ENCODE results near the gene CCM2L.

Gene CCM2L

DNA sequence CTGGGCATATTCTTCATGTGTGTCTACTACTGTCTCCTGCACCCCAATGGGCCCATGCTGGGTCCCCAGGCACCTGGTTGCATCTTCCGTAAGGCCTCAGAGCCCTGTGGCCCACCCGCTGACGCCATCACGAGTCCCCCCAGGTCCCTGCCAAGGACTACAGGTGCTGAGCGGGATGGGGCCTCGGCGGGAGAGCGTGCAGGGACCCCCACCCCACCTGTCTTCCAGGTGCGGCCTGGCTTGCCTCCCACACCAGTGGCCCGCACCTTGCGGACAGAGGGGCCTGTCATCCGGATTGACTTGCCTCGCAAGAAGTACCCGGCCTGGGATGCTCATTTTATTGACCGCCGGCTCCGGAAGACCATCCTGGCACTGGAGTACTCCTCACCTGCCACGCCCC, 13.2 kb upstream of the CCM2L start:
- no peak for DNase-seq

DNA sequence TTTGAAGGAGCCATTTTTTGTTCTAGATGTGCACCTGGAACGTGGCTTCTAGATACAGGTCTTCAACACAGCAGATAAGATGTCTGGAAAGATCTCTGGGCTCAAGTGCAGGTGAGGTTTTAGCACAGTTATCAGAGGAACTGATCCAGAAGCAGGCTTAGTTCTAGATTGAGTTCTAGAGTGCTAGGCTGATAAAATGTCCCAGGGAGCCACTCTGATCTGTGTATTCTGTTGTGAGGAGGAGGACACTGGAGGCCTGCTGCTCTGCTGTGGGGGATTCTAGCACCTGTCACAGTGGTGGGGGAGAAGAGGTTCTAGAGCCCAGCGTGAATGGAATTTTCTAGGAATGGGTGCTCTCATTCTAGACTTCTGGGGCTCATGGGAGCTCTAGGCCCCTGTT, 12.0 kb upstream of the CCM2L start:
- no peak for DNase-seq

DNA sequence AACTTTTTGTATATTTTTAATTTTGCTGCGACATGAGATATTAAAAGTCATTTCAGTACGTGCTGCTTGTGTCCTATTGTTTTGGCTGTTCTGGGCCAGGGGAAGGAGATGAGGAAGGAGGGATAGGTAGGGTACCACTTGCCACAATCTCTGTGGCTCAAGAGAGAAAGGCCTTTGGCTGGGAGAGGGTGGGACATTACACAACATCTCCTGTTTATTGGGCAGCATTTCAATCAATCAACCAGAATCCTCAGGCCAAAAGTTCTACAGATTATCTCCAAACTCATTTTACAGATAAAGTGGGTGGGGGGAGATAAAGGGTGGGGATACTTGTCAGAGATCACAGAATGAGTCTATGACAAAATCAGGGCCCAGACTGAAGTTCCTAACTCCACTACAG, 6.9 kb upstream of the CCM2L start:
- DNase-seq: no peak

DNA sequence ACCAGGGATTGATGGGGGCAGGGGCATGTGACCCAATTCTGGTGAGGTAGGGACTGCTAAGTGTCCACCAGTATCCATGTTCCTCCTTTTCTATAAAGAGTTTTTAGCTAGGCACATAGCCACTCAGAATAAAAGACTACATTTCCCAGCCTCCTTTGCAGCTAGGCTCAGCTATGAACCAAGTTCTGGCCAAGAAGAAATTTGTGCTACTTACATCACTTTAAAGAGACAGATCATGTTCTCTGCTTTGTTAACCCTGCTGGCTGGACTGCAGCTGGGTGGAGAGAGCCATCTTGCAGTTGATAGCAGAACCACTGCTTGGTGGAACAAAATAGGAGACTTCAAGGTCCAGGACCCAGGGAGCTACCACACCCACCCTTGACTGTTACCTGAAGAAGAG, 5.3 kb upstream of the CCM2L start:
- no peak for DNase-seq

DNA sequence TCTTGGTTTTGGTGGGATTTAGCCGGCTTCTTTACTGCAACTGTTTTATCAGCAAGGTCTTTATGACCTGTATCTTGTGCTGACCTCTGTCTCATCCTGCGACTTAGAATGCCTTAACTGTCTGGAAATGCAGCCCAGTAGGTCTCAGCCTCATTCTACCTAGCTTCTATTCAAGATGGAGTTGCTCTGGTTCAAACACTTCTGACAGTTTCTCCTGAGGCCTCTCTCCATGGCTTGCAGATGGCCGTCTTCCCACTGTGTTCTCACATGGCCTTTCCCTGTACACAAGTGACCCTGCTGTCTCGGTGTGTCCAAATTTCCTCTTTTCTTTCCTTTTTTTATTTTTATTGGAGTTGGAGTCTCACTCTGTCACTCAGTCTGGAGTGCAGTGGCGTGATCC, 4.2 kb upstream of the CCM2L start:
- no peak for DNase-seq

DNA sequence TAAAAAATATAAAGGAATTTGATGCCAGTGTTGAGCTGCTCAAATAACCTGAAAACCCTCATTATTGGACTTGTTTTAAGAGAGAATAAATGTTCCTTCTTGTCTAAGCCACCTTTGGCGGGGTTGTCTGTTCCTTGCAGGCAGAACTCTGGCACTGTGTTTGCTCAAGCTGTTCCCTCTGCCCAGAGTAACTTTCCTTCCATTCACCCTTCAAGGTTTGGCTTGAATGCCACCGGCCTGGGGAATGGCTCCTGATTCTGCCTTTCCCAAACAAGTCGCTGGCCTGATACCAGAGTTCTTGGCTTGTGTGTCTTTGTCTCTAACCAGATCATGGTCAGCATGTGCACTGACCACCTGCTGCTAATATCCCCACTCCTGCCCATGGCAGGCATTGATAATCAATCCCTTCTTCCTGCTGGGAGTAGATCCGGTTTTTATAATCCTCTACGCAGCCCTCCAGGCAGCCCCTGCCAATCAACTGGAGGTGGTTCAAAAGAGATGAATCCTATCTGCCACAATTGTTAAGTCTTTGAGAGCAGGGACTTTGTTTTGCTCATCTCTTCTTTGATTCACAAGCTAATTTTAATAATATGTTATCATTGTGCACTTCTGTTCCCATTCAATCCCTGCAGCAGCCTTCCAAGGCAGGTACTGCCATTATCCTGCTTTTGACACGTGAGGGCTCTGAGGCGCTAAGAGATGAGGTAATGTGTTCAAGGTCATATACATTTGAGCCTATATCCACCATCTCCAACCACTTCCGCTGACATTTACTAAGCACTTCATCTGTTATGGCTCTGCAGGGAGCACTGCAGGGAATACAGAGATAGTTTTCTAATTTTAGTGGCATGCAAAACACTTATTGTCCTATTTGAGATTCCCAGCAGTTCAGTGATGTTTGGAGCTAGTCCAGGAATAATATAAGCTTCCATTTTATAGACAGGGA, 3.1 kb upstream of the CCM2L start:
- DNase-seq: peak; percentile 20 to 70 (median 36)

DNA sequence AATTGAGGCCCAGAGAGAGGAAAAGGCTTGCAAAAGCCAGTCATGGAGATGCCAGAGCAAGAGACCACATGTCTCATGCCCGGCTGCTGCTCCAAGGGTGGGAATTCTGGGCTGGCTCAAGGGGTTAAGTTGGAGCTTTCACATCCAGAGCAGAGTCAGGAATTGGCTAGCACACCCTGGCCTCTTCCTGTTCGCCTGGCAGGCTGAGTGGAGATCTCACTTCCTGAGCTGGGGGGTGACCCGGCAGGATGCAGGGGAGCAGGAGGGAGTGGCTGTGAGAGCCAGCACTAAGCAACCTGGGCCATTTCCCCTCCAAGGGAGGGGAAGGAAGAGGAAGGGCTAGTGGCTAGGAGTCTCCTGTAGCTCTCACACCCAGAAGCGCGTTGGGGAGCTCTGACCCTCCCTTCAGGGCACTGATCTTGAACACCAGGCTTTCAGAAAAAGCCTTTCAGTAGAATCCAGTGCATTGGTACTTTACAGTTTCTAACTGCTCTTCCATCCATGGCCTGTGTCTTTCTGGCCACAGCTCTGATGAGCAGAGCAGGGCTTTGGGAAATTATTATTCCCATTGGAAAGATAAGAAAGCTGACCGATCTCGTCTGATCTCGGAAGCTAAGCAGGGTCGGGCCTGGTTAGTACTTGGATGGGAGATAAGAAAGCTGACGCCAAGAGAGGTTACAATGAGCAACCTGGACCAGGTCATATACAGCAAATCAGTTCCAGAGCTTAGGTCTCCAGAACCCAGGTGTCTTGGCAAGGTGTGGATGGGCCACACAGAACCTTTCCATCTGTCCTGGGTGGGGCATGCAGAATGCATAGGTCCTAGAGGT, 2.2 kb upstream of the CCM2L start:
- peak in 2 of 3 experiments; percentile 37 to 46 for DNase-seq

DNA sequence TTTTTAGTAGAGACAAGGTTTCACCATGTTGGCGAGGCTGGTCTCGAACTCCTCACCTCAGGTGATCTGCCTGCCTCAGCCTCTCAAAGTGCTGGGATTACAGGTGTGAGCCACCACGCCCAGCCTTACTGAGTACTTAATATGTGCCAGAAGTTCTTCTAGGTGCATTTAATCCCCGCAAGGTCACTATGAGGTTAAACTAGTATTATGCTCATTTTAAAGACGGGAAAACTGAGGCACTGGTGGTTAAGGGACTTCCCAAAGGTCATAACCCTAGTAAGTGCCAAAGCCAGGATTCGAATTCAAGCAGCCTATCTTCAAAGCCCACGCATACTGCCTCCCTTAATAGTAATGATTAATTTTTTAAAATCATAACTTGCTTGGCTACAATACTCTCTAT, 674 bp upstream of the CCM2L start:
- DNase-seq: no peak

DNA sequence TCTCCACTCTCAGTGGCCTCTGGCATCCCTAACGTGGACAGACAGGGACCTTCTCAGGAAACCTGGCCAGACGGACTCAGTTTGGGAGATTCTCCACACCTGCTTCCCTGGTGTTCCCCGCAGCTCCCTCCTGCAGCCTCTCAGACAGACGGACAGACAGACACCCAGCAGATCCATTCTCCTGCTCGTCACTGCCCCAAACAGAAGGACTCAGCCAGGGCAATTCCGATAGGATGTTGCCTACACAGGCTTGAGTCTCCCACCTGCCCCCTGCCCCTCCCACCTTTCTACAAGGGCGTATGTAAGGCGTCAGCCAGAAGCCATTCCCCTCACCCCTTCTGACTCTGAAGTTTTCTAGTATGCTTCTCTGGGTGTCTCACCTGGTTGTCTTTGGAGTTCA, 428 bp downstream of the CCM2L start:
- no peak for DNase-seq

DNA sequence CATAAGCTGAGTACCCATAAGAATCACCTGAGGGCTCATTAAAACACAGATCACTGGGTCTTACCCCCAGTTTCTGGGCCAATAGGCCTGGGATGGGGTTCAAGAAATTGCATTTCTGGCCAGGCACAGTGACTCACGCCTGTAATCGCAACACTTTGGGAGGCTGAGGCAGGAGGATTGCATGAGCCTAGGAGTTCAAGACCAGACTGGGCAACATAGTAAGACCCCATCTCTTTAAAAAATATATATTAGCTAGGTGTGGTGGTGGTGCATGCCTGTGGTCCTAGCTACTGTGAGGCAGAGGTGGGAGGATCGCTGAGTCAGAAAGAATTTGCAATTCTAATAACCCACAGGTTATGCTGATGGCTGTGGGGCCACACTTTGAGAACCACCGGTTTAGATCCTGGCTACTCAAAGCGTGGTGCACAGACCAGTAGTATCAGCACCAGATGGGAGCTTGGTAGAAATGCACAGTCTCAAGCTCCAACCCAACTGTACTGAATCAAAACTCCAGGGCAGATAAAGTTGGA, 2.0 kb downstream of the CCM2L start:
- no peak for DNase-seq

DNA sequence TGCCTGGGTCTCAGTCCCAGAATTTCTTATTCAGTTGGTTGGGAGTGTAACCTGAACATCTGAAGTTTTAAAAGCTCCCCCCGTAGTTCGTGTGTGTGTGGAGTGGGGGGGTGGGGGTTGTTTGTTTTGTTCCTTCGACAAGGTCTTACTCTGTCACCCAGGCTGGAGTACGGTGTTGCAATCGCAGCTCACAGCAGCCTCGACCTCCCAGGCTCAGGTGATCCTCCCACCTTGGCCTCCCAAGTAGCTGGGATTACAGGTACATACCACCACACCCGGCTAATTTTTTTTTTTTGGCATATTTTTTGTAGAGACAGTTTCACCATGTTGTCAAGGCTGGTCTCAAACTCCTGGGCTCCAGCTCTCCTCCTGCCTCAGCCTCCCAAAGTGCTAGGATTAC, 3.1 kb downstream of the CCM2L start:
- no peak for DNase-seq

DNA sequence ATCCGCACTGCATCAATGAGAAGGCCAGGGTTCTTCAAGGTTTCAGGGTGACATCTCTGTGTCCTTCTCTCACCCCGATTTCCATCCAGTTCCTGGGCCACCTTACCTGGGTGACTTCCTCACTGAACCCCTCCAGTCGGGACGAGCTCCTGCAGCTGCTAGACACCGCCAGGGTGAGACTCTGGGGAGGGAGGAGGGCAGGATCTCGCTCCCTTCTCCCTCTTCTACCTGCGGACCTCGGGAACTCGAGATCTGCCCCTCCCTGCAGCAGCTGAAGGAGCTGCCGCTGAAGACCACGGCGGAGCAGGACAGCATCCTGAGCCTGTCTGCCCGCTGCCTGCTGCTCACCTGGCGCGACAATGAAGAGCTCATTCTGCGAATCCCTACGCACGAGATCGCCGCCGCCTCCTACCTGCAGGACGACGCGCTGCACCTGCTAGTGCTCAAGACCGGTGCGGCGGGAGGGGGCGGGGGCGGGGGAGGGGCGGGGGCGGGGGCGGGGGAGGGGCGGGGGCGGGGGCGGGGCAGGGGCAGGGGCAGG, 7.5 kb downstream of the CCM2L start:
- peak; percentile 93 to 96 (median 94) for DNase-seq

DNA sequence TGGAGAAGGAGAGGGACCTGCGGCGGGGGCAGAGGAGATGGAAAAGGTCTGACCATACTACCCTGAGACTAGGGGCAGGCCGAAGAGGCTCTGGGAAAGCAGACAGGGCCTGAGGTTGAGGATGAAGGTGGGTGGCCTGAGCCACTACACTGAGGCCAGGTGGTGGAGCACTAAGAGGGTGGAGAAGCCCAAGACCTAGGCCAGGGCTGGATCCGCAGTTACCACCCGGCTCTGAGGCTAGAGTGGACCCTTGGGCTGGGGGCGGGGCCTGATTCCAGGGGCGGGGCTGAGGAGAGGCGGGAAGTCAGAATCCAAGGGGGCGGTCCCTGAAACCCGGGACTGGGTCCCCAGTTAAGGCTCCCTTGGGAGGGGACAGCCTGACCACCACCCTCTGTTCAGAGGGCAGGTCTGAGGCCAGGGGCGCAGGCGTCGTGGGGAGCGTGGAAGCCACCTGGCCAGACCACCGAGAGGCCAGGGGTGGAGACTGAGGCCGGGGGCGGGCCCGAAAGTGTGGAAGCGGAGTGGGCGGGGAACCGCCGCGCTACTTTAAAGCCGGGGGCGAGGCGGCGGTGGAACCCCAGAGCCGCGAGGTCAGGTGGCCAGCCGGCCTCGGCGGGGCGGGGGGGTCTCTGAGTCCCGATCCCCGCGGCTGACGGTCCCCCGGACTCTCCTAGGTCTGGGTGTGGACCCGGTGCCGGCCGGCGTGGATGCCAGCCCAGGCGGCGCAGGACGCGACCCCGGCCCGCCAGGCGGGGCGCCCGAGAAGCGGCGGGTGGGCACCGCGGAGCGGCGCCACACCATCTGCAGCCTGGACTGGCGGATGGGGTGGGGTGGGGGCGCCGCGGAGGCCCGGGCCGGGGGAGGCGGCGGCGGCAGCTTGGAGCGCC, 8.3 kb downstream of the CCM2L start:
- DNase-seq: peak; percentile 88 to 96 (median 96)

DNA sequence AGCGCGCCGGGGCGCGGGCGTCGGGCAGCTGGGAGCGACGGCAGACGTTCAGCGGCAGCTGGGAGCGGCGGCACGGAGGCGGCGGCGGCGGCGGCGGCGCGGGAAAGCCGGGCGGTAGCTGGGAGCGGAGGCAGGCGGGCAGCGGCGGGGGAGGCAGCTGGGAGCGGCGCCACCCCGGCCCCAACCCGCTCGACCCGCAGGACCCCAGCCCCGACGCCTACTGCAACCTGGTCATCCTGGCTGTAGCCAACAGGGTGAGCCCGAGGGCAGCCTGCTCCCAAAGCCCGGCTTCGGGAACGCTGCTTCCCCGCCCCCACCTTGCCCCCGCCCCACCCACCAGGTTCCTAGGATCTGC, 8.9 kb downstream of the CCM2L start:
- DNase-seq: peak in 2 of 3 experiments; percentile 46 to 82

DNA sequence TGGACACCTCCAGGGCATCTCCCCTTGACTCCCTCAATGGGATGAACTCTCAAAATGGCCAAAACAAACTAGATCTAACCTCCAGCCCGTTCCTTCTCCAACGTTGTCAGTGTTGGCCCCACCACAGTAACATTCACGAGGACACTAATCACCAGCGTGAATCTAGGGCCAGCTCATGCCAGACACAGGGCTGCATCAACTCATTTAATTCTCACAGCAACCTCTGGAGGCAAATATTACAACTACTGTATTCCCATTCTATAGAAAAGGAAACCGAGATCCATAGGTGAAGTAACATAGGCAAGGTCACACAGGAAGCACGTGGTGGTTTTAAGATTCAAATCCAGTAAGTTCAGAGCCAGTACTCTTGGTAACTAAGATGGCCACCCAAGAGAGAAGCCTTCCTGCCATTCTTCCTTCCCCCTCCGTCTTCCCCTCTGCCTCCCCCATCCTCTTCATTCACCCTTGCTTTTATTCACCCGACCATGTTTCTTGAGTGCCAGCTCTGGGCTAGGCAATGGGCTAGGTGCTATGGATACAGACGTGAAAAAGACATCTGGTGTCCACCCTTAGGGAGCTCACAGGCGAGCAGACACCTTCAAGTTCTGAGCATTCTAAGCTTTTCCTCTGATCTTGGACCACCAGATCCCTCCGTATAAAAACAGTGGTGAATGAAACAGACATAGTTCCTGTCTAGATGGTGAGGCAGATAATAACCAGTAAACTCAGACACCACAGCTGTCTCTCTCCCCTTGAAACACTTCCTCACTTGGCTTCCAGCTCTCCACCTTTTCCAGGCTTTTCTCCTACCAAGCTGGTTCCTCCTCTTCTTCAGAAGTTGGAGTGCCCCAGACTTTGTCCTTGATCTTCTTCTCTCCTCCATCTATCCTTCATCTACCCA, 9.6 kb downstream of the CCM2L start:
- DNase-seq: peak in 2 of 3 experiments; percentile 65 to 77

DNA sequence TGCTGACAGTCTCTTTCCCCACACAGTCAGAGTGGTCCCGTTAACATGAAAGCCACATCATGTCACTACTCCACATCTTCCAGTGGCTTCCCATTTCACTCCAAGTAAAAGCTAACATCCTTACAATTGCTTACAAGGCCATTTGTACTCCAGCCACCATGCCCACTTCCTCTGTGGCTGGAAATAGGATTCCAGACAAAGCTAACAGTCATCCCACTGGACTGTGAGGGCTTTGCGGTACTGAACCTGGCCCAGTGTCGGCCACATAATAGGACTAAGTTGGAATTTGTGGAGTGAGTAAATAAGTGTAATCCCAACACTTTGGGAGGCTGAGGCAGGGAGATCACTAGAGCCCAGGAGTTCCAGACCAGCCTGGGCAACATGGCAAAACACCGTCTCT, 10.9 kb downstream of the CCM2L start:
- no peak for DNase-seq

DNA sequence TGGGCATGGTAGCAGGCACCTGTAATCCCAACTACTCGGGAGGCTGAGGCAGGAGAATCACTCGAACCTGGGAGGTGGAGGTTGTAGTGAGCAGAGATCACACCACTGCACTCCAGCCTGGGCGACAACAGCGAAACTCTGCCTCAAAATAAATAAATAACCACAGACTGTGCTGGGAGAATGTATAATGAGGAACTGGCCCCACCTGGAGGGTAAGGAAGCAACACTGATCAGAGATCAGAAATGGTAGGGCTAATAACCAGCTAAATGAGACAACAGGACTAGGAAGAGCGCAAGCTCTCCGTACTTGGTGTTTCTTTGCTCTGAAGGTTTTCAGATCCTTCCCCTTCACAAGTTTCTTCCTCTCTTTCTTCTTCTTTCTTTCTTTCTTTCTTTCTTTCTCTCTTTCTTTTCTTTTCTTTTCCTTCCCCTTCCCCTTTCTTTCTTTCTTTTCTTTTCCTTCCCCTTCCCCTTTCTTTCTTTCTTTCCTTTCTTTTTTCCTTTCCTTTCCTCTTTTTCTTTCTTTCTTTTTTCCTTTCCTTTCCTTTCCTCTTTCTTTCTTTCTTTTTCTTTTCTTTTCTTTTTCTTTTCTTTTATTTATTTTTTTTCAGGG, 14.6 kb downstream of the CCM2L start:
- no peak for DNase-seq

DNA sequence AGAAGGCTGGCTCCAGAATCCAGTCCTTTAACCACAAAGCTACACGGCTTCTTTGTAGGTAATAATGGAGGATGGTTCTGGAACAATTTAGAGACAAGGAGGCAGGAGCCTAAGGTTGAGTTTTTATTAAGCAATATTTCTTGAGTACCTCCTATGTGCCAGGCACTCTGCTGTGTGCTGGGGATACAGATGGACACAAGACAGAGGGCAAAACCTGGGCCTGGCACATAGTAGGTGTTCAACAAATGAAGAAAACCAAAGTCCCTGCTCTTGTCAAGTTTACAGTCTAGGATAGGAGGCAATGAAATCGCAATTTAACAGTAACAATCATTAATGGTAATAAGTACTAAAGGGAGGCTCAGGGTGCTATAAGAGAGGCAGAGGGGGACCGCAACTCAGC, 17.4 kb downstream of the CCM2L start:
- no peak for DNase-seq

DNA sequence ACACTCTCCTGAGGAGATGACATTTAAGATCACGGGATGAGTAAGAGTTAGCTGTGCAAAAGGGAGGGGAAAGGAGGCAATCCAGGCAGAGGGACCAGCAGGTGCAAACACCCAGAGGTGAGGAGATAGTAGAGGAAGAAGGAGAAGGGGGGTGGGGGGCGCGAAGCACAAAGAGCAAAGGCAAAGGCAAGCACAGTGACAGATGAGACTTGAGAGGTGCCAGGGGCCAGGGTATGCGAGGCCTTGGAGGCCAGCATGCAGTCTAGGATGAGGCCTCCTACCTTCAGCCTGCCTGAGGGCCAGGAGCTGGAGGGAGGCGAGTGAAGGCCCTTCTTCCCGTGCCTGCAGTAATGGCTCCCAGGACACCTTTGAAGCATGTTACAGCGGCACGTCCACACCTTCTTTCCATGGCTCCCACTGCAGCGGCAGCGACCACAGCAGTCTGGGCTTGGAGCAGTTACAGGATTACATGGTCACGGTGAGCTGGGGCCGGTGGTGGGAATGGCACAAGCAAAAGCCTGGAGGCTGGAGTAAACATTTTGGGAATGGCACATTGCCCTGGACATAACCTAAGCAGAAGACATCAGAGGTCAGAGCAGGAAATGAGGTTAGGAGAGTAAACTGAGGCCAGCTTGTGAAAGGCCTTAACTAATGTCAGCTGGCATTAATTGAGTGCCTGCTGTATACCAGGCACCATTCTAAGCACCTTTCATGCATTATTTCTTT, 18.6 kb downstream of the CCM2L start:
- DNase-seq: peak; percentile 16 to 40 (median 28)

DNA sequence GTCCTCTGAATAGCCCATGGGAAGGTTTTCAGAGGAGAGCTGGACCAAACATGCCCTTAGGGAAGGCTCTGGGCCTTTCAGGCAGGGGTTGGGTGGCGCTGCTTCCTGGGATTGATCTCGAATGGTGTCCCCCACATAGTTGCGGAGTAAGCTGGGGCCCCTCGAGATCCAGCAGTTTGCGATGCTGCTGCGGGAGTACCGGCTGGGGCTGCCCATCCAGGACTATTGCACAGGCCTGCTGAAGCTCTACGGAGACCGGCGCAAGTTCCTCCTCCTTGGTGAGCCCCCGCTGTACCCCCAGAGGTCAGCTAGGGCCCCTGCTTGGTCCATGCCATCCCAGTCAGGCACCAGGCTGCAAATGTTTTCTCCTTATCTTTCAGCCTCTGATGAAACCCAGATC, 19.3 kb downstream of the CCM2L start:
- no peak for DNase-seq

Data from NCI-H1417 (cell line).